NCI-H2196 (cell line): ENCODE data around the gene OR7A17.

Experiments used
- DNase-seq: peaks from one replicate; lab custom pipeline; 2025; ENCODE audit not compliant: unreplicated experiment; lab: John Stamatoyannopoulos, UW

Gene OR7A17

GRCh38 chr19:14886032-14886431 is at the start of gene OR7A17:
TSS of gene OR7A17 (minus strand) at chr19:14886132. CDS start at chr19:14881355, 4,777 bp downstream.
- DNase-seq = no peak

DNA sequence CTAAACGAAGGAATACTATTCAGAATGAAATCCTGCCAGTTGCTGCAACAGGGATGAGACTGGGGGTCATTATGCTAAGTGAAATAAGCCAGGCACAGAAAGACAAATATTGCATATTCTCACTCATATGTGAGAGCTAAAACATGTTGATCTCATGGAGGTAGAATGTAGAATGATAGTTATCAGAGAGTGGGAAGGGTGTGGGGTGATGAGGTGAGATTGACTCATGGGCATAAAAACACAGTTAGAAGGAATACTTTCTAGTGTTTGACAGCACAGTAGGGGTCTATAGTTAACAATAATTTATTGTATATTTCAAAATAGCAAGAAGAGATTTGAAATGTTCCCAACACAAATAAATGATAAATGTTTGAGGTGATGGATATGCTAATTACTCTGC is 47.6 kb upstream of the OR7A17 start:
- no peak for DNase-seq

GRCh38 chr19:14916848-14917247 is 30.9 kb upstream of the OR7A17 start:
- no peak for DNase-seq

DNA sequence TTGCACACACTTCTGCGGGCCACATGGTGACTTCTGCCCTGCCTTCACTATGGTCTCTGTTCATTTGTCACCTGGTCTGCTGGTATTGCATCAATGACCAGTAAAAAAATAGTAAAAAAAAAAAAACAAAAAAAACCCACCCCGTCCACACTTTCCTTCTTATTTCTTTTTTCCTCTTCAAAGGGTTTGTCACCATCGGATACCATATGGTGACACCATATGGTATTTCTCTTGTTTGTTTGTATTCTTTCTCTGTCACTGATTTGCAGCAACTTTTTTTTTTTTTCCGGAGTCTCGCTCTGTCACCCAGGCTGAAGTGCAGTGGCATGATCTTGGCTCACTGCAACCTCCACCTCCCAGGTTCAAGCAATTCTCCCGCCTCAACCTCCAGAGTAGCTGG is 29.2 kb upstream of the OR7A17 start:
- DNase-seq = no peak

DNA sequence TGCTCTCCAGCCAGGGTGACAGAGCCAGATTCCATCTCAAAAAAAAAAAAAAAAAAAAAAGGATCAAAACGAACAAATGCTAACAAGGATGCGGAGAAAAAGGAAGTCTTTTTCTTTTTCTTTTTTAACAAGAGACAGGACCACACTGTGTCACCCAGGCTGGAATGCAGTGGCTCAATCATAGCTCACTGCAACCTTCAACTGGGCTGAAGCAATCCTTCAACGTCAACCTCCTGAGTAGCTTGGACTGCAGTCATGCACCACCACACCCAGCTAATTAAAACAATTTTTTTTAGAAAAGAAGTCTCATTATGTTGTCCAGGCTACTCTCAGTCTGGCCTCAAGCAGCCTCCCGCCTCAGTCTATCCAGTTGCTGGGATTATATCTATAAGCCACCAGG is 20.8 kb upstream of the OR7A17 start:
- no peak for DNase-seq

DNA sequence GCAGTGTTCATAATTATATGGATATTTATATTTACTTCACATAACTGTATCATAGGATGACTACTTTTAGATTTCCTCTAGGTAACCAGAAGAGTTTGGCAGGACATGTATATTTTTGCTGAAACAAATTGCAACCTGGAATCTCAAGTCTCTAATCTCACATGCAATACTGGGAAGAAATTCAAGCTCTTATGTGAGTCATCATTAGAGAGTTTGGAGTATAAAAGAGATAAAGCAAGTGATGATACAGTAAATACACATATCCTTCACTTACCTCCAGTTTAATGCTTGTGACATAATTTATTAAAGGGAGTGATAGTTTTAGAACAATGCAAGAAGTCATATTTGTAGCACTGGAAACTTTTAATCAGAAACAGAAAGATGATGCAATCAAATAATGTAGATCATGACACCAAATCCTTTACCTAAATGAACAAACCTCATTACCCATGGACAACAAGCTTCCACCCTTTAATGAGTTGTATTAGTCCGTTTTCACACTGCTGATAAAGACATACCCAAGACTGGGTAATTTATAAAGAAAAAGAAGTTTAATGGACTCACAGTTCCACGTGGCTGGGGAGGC is 15.8 kb upstream of the OR7A17 start:
- DNase-seq = no peak

- no peak for DNase-seq
These were observed 4.9 kb upstream of the OR7A17 start for GRCh38 chr19:14890643-14891379.

DNA sequence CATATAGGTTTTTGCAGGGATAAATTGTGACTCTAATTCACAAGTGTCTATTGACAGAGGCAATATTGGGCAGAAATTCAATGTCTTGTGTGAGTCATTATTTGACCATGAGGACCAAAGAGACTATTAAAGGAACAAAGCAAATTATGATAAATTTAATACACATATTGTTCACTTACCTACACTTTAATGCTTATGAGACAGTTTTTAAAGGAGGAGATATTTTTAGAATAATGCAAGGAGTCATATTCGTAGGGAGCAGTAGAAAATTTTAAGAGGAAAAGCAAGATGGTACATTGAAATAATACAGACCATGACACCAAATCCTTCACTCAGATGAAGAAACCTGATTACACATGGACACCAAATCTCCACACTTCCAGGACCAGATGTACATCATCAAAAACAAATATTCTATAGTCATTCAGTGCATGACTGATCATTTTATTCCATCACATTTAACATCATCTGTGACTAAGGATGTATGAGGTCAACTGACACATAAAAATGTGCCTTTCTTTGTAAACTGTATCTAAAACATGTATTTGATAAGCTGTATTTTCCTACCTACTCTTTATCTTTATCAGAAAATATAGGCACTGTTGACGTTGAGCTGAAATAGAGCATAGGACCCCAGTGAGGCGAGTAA is 4.2 kb upstream of the OR7A17 start:
- DNase-seq = no peak

DNA sequence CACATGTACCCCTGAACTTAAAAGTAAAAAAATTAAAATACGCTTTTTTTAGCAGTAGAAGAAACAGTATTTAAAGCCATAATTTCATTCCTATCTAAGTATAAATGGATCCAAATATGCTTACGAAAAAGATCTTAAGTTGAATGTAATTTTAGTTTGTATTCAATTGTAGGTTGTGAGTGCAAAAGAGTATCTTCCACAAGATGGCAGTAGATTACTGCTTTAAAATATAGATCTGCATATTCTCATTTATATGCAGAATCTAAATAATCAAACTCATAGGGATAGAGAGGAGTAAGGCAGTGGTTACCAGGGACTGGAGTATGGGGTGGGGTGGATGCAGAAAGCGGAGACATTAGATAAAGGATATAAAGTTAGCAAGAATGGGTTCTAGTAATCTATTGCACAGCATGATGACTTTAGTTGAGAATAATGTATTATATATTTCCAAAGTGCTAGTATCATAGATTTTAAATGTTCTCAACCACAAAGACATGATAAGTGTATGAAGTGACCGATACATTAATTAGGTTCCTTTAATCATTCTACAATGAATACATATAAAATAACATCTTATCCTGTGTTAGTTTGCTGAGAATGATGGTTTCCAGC is 14.2 kb downstream of the OR7A17 start:
- DNase-seq = peak; percentile 19

- DNase-seq = no peak
These were observed 17.4 kb downstream of the OR7A17 start for GRCh38 chr19:14868497-14868896.

DNA sequence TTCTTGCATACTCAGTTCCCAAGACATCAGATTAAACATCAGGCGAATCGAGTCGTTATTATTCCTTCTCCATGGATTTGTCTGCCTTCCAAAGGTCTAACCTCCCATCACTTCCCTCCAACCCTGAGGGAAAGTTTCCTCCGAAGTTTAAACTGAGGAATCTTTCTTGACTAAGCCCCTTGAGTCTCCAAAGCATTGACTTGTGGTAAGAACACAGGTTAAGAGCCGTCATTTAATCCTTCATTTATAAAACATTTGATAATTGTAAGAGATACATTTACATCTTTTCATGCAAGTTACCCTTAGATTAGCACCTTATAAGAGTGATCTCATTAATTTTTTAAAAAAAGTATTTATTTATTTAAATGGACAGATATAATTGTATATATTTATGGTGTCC is 37.1 kb downstream of the OR7A17 start, which contains the start of gene OR7A10:
TSS of gene OR7A10 (minus strand) at position 101 of the 400 bp plus-strand sequence. CDS start 7,045 bp downstream, outside the sequence.
- DNase-seq = no peak

DNA sequence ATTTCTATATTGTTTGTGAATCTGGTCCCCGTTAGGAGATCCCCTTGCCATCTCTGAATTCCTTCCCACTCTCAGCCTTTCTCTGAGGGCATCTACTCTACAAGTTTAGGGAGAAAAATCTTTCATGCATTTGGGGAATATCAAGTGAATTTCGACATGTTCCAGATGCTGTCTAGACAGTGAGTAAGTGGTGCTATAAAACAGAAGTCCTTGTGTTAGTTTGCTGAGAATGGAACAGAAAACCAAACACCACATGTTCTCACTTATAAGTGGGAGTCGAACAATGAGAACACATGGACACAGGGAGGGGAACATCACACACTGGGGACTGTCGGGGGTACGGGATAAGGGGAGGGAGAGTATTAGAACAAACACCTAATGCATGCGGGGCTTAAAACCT is 42.4 kb downstream of the OR7A17 start:
- no peak for DNase-seq

DNA sequence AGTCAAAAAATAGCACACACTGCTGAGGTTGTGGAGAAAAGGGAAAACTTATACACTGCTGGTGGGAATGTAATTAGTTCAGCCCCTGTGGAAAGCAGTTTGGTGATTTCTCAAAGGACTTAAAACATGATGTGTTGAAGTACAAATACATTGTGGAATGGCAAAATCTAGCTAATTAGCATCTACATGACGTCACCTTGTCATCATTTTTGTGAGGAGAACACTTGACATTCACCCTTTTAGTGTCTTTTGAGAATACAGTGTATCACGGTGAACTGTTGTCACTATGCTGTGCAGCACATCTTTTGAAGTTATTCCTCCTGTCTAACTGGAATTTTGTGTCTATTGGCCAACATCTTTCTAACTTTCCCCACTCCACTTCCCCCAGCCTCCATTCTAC is 42.8 kb downstream of the OR7A17 start:
- no peak for DNase-seq

DNA sequence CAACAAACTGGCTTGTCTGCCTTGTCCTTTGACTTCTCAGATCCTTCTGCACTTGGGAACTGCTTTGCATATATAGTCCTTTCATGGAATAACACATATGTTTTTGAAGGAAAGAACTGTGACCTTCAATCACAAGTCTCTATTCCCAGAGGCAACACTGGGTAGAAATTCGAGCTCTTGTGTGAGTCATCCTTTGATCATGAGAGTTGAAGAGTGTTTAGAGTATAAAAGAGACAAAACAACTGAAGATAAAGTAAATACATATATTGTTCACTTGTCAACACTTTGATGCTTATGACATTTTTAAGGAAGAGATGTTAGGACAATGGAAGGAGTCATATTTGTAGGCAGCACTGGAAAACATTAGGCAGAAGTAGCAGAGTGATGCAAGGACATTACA is 45.7 kb downstream of the OR7A17 start:
- no peak for DNase-seq

GRCh38 chr19:14837391-14837790 is 48.5 kb downstream of the OR7A17 start:
- DNase-seq = no peak

DNA sequence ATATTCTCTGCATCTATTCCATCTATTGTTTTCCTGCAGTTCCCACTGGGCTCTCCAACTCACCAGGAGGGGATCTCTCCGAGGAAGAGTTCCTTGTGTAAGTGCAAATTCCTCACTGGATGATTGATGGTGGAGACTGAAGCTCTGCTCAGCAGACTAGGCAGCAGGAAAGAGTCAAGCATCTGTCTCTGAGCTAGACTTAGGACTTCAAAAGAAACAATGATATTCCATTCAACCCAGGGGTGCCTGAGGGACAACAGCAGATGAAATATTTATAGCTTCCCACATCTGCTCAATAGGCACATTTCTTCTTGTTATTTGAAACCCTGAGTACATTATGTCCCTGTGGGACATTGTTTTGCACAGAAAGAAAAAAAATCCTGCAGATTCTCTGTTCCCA is 50.9 kb downstream of the OR7A17 start, which contains the start of the genes OR7A5 and OR7C1:
TSS of gene OR7A5 (minus strand) at position 175 of the 400 bp plus-strand sequence. CDS start 6,944 bp downstream, outside the sequence.
TSS of gene OR7C1 (minus strand) at position 175 of the 400 bp plus-strand sequence. CDS start 35,049 bp downstream, outside the sequence.
- no peak for DNase-seq

GRCh38 chr19:14830702-14831101 is 55.2 kb downstream of the OR7A17 start:
- no peak for DNase-seq
